Measurements from ENCODE around the gene BICD2.

BICD2 gene

DNA sequence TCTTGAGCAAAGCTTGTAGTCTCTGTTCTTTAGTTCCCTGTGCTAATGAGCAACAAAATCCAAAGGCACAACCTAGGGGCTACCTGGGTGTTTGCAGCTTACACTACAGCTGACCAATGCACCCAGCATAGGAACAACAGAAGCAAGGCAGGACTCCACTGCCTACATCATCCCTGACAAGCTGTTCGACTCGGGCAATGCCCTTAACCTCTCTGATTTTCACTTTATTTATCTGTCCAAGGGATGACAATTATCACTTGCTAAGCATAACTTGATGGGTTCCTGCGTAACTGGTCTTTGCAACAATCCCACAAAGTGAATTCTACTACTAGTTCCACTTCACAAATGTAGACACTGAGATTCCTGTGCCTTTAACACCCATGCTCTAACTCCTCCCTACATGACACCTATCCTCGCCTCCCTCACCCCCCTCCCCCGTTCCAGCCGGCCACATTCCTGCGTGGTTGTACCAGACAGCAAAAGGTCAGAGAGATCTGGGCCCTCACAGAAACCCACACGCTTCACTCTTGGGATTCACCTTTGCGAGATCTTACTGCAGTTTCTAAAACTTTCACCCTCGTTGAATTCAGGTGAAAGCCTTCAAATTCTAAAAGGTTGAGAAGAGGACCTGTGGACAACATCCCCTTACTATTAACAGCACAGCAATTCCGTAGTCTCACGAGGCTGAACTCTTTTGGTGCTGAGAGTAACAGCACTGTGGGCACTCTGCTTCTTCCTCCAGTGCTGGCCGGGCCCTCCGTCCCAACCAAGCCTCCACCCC, 95.7 kb downstream of the BICD2 start:
- DNase-seq (ENCODE audit: low read depth, low spot score): no peak

DNA sequence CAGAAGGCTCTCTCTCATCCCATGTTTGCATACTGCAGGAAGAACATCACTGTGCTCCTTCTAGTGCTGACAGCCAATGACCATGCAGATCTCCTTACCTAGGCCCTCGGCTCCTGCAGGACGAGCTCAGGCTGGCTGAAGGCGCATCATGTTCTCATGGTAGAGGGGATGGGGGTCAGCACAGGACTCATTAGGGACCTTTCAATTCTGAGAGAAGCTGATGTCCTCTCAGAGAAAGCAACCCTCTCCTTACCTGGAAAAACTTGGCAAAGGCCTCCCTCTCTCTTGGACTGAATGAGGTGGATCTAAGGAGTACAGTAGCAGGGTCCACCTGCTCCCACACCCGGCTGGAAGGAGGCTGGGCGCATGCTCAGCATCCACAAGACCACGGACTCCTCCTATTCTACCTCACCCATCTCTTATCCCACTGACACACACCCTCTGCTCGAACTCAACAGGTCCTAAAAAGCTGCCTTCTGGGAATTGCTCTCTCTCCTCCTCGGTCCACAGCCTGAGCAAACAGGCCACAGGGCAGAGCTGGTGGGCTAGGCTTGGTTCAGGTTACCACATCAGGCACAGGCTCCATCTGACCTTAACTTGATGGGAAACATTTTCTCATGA, 97.6 kb downstream of the BICD2 start:
- no peak for DNase-seq (ENCODE audit: low read depth, low spot score)

DNA sequence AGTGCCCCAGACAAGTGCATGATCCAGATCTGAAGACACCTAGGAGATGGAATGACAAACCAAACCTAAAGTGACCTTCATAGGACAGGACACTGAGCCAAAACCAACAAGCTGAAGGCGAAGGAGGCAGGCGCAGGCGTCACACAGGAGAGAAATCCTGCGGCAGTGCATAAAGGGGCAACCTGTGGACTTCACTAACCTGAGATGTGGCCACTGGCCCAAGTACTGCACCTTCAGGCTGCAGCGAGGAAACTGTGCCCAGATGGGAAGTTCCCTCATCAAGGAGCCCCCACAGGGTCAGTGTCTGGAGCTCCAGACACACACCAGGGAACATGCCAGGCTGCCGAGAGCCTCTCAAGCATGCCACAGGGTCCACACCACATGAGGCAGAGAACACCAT, 98.4 kb downstream of the BICD2 start:
- no peak for DNase-seq (ENCODE audit: low read depth, low spot score)

DNA sequence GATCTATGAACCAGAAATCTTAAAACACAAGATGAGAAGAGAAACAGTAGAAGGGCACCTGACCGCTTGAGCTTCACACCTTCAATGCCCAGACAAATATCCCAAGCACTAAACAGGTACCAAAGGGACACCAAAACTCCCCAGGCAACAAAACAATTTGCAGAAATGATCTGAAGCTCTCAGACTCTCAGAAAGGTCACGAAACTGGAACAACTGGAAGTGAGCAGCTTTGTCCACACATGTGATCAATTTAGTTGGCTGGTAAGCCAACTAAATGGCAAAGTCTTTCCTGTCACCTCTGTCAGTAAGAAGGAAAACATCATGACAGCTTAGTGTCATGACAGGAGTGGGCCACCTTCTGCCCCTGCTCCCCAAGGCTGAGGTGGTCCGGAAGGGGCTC, 98.8 kb downstream of the BICD2 start:
- DNase-seq (ENCODE audit: low read depth, low spot score): no peak

DNA sequence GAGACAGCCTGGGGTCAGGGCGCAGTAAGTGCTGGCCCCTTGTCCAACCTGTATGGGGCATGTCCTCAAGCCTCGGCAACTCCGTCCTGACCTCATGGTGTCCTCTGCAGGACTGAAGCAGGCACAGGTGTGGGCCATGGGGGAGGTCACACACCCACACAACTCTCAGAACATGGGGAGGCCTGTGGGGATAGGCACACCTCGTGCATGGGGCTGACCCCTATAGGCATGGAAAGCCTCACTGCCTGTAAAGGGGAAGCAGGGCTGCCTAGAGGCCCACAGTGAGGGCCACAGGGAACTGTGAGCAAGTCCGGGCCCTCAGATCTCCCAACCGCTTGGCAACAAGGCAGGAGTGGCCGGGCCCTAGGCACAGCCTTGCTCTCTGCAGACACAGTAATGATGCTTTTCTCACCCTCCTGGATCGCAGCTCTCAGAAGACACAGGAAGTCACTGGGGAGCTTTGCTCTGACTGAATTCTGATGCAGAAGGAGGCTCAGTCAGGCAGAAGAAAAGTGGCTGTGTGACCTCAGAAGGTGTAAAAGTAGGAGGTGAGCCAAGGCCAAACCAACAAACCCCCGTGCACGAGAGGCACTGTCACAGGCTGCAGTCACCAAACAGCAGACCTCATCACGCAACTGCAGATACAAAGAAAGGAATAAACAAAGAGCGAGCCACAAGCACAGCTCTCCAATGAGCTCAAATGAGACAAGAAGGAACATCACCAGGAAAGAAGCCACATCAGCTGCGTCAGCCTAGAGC, 100.1 kb downstream of the BICD2 start:
- DNase-seq (ENCODE audit: low read depth, low spot score): no peak

DNA sequence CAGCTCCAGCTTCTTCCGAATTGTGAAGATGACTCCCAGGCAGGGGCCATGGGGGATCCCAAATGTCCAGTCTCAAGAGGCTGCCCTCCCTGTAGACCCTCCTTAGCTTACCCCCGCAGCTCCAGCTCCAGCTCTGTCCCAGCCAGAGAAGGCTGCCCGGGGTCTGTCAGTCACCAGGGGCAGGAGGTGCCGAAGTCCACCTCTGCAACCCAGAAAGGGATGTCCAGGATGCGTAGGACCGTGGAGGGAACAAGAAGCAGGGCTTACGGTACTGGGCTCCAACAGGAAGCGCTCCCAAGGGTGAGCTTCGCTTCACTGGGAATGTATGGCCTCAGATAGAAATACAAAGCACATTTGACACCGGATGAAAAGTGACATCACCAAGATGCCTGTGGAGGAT, 100.7 kb downstream of the BICD2 start:
- DNase-seq (ENCODE audit: low read depth, low spot score): no peak

DNA sequence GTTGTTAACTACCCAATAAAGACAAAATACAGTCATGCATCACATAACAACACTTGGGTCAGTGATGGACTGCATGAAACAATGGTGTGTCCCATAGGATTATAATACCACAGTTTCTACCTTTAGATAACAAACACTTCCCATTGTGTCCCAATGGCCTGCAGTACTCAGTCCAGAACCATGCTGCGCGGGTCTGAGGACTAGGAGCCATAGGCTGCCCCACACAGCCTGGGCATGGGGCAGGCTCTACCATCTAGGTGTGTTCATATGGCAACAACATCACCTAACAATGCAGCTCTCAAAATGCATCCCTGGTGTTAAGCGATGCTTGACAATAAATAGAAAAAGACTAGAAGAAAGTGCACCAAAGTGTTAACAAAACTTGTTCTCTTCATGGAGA, 101.5 kb downstream of the BICD2 start:
- DNase-seq (ENCODE audit: low read depth, low spot score): no peak

DNA sequence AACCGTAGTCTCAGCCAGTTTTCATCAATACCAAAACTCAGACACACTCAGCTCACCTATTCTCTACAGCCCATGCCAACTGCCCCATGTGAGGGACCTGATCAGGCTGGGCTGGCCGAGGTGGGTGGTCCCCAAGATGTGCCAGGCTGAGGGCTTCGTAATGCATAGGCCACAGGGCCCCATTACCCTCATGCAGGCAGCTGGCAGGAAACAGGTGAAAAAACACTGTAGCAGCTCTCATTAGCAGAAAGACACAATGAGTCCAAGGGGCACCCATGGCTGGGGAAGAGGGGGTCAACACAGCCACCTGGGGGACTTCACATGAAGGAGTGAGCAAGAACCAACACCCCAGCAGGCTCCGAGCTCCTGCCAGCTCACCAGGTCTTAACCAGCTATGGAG, 102.9 kb downstream of the BICD2 start:
- no peak for DNase-seq (ENCODE audit: low read depth, low spot score)

Measured in iPS DF 19.7 (cell line).